GM20431 (cell line): Measurements from ENCODE around the gene ALDOA.

Experiments
- in situ Hi-C: fragments of 300-500 bp; cut with MseI, MboI; formaldehyde crosslinking; loops from one replicate; pipeline ENCODE4 v1.15.0; 2020; ENCODE audit warnings: low sequenced_read_pairs; ENCODE audit not compliant: unreplicated experiment

The ALDOA gene

DNA sequence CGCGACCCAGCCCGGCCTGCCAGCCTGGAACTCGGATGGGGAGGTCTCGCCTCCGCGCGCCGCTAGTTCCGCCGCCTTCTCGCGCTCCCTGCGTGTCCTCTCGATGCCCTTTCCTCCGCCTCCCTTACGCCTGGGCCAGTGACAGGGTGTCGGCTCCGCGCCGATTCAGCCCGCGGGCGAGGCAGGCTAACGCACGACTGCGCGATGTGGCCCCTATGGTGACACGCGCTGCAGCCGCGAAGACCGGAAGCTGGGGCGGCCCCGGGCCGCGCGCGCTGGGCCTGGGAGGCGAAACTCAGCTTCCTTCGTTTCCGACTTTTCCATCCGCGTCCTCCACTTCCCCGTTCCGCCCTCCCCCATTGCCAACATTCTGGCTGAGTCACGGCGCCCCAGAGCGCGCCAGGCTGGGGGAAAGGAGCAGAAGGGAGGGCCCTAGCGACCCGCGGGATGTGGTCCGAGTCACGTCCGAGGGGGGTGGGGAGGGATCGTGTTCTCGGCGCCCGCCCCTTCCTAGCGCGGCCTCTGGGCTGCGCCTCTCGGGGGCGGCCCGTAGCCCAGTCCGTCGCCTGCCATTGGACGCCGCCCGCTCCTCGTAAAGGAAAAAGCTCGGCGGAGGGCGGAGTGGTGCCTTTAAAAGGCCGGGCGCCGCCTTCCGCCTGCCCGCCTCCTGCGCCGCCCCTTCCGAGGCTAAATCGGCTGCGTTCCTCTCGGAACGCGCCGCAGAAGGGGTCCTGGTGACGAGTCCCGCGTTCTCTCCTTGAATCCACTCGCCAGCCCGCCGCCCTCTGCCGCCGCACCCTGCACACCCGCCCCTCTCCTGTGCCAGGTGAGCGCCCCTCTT, at the start of gene ALDOA:
Gene ALDOA, plus strand, starts transcription at position 659 of the 841 bp plus-strand sequence. CDS start 1,138 bp downstream, outside the sequence.
- in situ Hi-C loops = no loop called here

DNA sequence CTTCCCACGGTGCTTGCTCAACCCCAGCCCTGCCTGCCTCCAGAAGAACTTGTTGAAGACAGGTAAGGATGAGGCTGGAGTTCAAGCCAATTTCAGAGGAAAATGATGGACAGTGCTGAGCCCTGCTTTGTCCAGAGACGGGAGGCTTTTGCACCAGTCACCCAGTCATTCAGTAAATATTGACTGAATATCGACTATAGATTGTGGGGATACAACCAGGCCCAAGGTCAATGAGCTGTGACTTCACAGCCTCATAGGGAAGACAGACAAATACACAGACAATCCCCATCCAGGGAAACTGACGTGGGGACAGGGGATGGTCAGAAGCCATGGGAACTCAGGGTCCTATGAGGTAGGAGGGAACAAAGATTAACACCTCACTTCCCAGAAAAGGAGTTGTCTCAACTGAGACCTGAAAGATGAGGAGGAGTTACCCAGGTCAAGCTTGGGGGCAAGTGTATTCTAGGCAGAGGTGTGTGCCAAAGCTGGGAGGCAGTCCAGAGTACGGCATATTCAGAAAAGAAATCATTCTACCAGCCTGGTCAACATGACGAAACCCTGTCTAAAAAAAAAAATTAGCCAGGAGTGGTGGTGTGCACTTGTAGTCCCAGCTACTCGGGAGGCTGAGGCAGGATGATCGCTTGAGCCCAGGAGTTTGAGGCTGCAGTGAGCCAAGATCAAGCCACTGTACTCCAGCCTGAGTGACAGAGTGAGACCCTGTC, 48.8 kb upstream of the ALDOA start:
- in situ Hi-C loops = loop anchor here (25.0 kb wide), 2 partner anchors 179 to 329 kb away; partner anchors contain the start of gene QPRT

DNA sequence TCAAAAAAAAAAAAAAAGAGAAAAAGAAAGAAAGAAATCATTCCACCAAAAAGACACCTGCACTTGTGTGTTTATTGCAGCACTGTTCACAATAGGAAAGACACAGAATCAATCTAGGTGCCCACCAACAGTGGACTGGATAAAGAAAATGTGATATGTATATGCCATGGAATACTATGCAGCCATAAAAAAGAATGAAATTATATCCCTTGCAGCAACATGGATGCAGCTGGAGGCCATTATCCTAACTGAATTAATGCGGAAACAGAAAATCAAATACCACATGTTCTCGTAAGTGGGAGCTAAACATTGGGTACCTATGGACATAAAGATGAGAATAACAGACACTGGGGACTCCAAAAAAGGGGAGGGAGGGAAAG, 48.3 kb upstream of the ALDOA start:
- in situ Hi-C loops = loop anchor here (25.0 kb wide), 2 partner anchors 180 to 330 kb away; partner anchors contain the start of gene QPRT

DNA sequence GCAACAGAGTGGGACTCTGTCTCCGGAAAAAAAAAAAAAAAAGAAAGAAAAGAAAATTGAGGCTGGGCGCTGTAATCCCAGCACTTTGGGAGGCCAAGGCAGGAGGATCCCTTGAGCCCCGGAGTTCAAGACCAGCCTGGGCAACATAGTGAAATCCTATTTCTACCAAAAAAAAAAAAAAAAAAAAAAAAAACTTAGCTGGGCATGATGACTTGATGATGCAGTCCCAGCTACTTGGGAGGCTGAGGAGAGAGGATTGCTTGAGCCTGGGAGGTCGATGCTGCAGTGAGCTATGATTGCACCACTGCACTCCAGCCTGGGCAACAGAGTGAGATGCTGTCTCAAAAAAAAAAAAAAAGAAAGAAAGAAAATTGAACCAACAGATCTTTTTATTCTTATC, 47.6 kb upstream of the ALDOA start:
- in situ Hi-C loops = loop anchor here (25.0 kb wide), 2 partner anchors 181 to 331 kb away; partner anchors contain the start of gene QPRT

DNA sequence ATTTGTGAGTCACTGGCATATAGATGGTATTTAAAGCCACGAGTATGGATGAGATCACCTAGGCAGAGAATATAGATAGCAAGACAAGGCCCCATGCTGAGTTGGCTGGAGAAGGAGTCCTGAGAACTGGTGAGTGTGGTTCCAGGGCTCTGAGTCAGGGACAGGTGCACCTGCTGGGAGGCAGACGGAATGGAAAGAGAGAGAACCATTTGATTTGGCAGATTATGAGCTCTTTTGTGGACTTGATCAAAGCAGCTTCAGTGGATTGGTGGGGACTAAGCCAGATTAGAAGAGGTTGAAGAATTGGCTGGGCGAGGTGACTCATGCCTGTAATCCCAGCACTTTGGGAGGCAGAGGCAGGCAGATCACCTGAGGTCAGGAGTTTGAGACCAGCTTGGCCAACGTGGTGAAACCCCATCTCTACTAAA, 46.8 kb upstream of the ALDOA start:
- in situ Hi-C loops = loop anchor here (25.0 kb wide), 2 partner anchors 181 to 331 kb away; partner anchors contain the start of gene QPRT

DNA sequence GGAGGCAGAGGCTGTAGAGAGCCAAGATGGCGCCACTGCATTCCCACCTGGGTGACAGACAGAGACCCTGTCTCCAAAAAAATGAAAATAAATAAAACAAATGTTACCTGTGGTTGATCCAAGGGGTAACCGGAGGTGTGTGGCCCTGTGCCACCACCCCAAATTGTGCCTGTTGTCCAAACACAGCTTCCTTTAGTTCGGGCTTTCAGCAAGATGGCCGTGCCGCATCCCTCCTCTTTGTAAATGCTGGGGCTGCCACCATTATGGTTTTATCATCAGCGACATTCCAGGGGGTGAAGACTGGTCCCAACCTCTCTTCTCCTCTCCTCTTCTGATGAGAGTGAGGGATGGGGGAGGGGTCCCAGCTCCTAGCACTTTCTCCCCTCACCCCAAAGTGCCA, 42.7 kb upstream of the ALDOA start, which contains the start of gene C16orf92:
Gene C16orf92, plus strand, starts transcription at position 312 of the 400 bp plus-strand sequence. CDS start 143 bp downstream, outside the sequence.
- in situ Hi-C loops = loop anchor here (25.0 kb wide), 2 partner anchors 186 to 336 kb away; partner anchors contain the start of gene QPRT

DNA sequence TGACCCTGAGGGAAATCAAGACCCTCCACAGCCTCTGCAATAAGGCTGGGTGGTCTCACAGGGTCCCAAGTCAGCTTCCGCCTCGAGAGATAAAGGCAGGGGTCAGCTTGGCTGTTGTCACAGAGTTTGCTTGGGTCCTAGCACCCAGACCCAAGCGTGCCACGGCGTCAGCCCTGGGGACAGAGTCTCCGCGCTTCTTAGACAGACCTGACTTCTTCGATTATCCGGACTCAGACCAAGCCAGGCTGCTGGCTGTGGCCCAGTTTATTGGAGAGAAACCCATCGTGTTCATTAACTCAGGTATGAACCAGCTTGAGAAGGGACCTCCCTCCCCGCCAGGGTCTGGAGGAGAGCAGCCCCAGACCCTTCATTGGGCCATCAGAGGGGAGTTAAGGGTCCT, 42.0 kb upstream of the ALDOA start:
- in situ Hi-C loops = loop anchor here (25.0 kb wide), 2 partner anchors 186 to 336 kb away; partner anchors contain the start of gene QPRT

DNA sequence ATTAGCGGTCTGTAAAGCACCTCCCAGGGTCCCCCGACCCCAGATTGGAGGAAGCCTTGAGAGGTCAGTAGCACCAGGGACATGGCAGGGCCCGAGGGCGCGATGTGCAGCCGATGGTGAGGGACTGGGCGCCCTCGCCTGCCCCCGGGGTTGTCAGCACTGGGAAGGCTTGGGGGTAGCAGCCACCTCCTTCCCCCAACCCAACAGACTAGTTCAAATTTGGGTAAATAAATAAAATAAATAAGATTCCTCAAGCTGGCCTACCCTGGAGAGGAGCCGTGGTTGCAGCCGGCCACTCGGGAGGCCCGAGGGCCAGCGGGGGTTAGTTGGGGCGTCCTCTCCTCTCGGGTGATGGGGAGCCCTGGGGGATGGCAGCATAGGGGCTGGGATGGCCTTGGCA, 41.1 kb upstream of the ALDOA start:
- in situ Hi-C loops = loop anchor here (25.0 kb wide), 2 partner anchors 187 to 337 kb away; partner anchors contain the start of gene QPRT

DNA sequence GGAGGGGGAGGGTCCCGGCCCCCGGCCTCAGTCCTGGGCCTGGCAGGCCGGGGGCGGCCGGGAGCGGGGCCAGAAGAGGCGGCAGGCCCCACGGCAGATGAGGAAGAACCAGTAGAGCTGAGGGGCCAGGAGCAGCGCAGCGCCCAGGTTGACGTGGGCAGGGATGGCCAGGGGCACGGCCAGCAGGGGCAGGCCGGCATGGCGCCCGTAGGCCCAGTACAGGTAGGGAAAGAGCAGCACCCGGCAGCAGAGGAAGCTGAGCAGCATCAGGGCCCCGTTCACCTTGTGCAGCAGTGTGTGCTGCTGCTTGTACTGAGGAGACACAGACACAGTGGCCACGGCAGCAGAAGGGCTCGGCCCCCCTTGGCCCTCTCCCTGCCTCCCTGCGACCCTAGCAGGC, 40.4 kb upstream of the ALDOA start:
- in situ Hi-C loops = no loop called here

DNA sequence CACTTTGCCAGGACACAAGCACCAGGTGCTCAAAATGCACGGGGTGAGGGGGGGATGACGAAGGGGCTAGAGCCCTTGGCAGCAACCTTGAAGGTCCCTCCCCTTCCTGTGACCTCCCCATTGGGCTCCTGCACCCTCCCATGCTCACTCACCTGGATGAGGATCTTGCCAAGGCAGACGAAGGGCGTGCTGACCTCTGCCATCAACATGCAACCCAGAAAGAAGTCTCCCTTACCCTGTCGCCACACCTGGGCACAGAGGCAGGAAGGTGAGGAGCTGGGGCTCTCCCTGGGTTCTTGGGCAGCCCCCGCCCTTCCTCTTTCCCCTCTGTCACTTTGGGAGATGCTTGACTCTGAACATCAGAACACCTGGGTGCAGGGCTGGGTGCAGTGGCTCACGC, 40.0 kb upstream of the ALDOA start:
- in situ Hi-C loops = no loop called here

DNA sequence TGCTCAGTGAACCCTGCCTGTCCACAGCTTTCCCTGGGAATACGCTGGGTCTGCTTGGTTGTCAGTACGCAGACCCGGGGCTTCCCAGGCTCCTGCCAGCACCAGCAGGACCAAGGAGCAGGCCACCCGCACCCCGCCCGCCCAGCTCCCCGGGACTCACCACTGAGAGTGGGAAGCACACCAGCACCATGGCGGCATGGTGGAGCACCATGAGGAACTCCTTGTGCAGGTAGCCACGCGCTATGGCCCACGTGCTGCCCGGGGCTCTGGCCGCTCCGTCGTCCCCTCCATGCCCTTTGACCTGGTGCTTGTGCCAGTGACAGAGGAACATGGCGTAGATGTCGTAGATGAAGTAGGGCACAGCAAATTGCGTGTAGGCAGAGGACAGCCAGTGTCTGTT, 39.1 kb upstream of the ALDOA start:
- in situ Hi-C loops = no loop called here

DNA sequence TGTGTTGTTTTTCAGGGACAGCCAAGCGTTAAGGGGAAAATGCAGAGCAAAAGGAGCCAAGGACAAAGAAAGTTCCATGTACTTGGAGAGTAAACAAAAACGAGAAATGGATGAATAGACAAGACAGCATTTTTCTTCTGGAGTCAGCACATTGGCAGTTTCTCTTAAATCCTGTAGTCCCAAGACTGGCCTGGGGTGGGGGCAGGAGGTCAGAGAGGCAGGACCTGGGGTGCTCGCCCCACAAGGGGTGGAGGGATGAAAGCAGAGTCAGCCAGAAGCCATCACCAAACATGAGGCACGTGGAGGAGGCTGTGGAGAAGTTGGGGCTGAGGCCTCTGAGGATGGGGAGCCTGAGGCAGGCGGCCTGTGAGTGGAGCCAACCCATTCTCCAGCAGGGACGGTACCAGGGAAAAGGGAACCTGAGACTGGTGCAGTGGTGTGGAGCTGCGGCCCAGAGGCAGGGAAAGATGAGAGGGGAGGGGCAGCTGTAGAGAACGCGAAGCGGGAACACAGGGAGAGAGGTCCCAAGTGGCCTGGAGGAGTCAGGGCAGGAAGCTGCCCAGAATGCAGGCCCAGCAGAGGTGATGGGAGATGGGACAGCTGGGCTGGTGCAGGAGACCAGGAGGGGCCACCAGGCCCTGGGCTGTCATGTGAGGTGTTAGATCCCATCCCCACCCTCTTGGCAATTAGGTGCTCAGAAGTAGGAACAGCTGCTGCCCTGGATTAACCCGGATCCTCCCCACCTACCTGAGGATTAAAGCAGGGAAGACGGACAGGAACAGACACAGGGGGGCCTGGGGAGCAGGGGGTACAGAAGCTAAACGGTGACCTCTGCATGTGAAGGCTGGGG, 37.7 kb upstream of the ALDOA start:
- in situ Hi-C loops = no loop called here

DNA sequence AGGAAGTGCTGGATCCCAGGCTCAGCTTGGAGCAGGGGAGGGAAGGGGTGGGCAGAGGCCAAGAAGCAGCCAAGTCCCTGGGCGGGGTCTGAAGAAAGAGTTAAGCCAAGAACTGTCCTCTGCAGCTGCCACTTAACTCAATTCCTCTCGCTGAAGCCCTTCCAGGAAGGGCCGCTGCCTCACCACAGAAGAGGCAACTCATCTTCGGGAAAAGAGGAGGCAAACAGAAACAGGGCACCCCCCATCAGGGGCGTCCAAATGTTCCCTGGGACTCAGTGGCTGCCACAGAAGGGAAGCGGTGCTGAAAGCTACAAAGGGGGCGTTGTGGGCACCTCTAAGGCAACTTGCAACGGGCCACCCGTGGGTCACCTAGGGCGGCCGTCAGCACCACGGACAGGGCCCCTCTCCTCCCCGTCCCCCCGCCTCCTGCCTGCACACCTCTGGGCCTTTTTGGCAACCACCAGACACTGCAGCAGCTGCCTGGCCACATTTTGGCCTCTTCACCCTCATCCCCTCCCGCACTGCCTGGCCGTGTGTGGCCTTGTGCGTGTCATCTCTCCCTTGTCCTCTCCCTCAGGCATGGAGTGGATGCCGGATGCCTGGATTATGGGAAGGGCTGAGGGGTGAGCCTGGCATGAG, 37.0 kb upstream of the ALDOA start:
- in situ Hi-C loops = no loop called here

DNA sequence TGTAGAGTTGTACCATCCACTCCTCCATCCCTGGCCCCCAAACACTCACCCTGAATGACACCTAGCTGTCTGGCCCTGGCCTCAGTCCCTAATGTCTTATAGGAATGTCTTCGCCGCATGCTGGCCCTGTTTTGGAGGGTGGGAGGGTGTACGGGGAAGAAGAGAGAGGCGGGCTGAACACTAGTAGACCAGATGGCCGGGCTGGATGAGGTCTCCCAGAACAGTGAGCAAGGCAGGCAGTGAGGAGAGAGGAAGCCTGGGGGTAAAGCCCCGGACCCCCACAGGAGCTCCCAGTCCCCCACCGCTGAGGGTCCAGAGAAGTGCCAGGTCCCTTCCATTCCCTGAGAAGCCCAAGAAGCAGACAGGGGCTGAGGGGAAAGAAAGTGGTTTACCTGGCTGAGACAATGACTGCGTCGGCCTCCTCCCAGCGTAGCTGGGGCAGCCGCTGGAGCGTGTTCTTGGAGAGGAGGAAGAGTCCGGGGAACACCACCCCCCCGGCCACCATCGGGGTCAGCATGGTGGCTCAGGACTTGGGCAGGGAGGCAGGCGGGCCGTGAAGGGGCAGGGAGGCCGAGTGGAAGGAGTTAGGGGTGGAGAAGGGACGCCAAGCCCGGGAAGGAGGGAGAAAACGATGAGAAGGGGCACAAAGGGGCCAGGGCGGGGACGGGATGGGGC, 35.4 kb upstream of the ALDOA start:
- in situ Hi-C loops = no loop called here

DNA sequence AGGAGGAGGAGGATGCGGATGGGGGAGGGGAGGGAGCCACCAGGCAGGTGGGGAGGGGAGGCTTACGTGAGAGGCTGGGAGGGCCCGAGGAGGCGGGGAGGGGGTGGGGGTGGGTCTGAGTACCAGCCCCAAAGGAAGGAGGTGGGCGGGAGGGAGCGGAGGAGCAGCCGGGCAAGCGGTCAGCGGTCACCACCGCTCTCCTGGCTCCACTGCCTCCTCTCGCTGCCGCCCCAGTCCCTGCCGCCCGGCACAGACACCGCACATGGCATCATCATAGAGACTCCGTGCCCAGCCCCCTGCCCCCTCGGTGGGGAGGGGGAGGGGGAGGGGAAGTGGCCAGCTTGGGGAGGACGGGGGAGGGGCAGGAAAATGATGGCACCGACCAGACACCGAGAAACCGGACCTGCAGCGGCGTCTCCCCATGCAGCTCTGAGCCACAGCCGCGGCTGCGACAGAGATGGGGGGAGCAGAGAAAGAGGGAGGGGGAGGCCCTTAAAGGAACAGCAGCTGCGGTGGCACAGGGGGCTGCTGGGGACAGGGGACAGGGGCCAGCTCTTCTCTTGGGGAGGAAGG, 34.6 kb upstream of the ALDOA start, which contains the start of gene TLCD3B:
Gene TLCD3B, minus strand, starts transcription at position 431 of the 573 bp plus-strand sequence. CDS start 744 bp downstream, outside the sequence.
- in situ Hi-C loops = no loop called here

DNA sequence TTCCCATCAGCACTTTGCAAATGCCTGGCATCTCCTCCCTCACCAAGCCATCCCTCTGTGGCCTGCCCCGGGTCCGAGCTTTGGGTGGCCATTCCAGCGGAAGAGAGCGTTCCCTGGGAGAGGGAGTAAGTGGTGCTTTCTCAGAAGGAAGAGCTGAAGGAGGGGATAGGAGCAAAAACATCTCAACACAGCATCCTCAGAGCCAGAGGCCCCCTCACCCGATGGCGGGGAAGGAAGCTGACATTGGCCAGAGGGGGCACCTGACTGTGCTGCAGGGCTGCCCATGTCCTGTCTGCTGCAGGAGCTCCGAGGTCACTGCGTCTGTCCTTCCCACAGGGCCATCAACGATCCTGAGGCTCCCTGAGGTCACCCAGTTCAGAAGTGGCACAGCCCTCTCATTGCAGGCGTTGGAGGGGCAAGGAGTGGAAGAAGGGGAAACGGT, 34.1 kb upstream of the ALDOA start:
- in situ Hi-C loops = no loop called here

DNA sequence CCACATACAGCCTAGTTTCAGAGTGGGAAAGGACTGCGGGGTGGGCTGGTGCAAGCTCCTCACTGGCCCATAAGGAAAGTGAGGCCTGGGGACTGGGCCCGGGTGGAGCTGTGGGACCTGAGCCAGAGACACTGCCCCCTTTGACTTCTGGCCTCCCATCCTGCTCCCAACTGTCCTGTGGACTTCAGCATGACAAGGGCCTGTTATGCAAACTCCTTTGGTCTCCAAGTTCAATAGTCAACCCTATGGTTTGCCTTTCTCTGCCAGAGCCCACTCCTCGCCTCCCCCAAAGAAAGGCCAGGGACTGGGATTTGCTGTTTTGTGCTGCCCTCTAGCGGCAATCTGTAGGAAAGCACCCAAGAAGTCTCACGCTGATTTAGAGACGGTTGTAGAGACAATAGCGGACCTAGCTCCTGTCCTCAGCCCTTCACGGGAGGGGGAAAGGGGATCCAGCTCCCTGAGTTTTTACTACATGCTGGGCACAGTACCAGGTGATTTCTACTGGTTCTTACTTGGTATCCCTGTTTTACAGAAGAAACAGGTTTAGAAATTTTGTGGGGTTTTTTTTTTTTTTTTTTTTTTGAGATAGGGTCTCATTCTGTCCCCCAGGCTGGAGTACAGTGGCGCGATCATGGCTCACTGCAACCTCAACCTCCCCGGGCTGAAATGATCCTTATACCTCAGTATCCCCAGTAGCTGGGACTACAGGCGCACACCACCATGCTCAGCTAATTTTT, 33.3 kb upstream of the ALDOA start:
- in situ Hi-C loops = no loop called here

DNA sequence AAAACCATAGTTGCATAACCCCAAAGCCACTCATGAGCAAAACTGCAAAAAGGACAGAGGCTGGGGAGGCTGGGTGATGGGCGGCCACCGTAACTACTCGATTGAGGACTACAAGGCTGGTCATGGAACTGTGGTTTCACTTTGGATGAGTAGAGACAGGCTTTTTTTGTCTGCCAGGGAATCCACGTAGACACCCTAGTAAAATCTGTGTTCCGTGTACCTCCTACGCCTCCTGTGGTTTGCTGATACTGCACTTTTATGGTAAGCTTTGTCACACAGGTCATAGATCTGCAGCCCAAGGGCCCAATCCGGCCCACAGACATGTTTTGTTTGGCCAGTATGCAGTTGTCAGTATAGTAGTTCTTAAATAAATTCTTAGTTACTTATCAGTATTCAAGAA, 32.3 kb upstream of the ALDOA start:
- in situ Hi-C loops = no loop called here
